Caki2 (cell line): Measurements from ENCODE around the gene RNPS1. TPM values are rescaled to one million over a fixed set of nuclear protein-coding genes. Genes with fewer than 3 reads are reported as not detected.
A peak's percentile ranks its signal among the peaks of the same experiment; 100 is the strongest.
"Not testable (repeated sequence)": the region's sequence is repeated elsewhere in the genome, so short reads cannot be mapped to it uniquely, and the experiment has no call there.

ENCODE experiments used
- DNase-seq: peaks from one replicate; pipeline ENCODE4 v3.0.0-alpha.2; 2015; ENCODE audit warnings: low read depth
- in situ Hi-C: cut with HindIII; loops from 2 replicates; pipeline ENCODE4 v1.10.0; 2016; ENCODE audit warnings: low sequenced_read_pairs, low pct_unique_long_range_greater_than_20kb, mixed read lengths
- total RNA-seq: library from RNA; depleted of rRNA; stranded (reverse); fragments of >200 nt; shearing (Covaris generic); gene quantifications from 2 replicates; pipeline ENCODE4 v1.2.3, GENCODE V29; 2014; ENCODE audit warnings: low replicate concordance

The RNPS1 gene
- total RNA-seq, 1 experiment from 2014 or later = 155 TPM

DNA sequence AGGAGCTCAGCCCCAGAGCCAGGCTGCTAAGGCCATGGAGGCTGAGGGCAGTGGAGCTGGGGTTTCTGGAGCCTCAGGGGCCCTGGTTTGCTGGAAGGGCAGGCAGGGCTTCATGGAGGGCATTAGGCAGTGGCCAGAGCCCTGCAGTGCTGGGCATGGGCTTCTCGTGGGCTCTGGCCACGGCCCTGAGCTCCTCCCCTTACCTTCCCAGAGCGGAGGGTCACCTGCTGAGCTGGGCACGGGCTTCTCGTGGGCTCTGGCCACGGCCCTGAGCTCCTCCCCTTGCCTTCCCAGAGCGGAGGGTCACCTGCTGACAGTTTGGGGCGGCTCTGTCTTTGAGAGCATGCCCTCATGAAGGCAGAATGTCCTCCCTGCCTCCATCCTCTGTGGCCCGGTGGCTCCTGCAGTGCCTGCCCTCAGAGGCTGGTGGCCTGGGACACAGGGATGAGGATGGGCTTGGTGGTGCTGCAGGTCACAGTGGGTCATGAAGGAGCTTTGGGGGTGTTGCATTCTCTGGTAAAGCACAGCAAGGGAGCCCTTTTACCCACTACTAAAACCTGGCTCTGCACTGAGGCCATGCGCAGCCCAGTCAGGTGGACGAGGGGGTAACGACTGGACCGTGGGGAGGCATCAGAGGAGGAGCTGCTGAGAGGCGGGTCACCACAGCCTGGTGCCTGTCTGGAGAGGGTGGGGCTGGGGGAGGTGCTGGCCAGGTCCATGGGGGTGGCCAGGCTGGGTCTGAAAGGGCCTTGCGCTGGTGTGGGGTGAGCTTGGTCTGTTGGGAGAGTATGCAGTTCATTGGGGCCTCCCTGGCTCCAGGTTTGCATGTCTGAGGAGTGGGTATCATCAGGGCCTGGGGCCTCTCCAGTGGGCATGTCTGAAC lies 2.9 kb upstream of the RNPS1 start:
- in situ Hi-C loops = no loop called here
- no peak for DNase-seq

DNA sequence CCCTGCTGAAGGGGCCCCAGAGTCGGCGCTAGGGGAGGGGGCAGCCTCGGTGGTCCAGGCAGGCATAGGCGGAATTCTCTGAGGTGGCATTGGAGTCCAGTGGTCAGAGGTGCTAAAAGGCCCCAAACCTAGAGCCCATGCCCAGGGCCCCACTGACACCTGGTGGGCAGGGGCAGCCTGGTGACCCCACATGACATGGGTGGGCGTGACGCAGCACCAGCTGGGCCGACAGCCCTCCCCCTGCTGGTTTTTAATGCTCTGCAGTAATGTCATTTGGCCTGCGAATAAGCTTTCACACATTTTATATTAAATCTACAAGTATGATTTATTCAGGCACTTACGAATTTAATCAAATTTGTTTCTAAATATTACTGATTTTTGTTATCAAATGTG lies 2.1 kb upstream of the RNPS1 start:
- in situ Hi-C loops = no loop called here

GRCh38 chr16:2267505-2267912 lies 417 bp downstream of the RNPS1 start:
- DNase-seq, in situ Hi-C loops: not testable (repeated sequence)

More for the DNA sequence above, 2.1 kb upstream of the RNPS1 start:
- DNase-seq = no peak

DNA sequence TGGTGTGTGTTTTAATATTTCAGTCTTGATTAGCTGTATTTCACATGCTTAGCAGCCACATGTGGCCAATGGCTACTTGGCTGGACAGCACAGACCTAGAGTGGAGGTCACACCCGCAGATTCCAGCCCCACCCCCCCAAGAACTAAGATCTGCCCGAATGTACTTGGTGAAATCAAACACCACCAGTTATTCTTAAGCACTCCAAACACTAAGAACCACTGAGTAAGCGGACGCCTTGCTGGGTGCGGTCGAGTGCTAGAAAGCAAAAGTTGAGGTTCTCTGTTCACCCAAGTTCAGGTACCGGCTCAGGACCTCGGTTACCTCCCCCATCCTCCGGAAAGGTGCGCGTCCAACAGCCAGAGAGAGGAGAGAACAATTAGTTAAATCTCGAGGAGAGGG lies 1.0 kb downstream of the RNPS1 start:
- DNase-seq, in situ Hi-C loops: not testable (repeated sequence)

DNA sequence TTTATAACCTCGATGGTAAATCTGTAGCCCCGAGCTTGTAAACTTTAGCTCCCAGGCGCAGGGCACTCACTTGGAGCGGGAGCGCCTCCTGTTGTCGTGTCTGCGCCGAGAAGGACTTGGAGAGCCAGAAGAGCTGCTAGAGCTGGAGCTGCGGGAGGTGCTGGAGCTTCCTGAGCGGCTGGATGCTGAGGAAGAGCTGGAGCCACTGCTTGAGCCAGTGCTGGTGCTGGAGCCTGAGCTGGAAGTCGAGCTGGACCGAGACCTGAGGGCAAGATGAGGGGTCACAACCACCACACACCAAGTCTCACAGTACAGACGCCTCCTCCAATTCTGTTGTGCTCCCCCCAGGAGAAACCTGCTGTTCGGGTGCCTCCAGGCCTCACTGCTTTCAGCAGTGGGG lies 4.9 kb downstream of the RNPS1 start:
- DNase-seq, in situ Hi-C loops: not testable (repeated sequence)

DNA sequence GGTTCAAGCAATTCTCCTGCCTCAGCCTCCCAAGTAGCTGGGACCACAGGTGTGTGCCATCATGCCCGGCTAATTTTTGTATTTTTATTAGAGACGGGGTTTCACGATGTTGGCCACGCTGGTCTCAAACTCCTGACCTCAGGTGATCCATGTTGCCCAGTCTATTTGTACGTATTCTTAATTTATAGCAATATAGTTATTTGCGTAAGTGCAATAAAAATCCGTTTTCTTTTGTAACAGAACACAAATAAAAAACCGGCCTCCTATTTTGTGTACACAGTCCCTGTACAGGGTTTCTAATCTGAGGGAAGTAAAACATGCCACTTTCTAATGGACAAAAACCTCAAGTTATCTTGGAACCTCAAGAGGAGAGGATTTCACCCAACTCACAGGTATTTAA lies 7.7 kb downstream of the RNPS1 start:
- in situ Hi-C loops = no loop called here
- no peak for DNase-seq

GRCh38 chr16:2258530-2258929 lies 9.4 kb downstream of the RNPS1 start:
- DNase-seq, in situ Hi-C loops: not testable (repeated sequence)

- in situ Hi-C loops = no loop called here
- DNase-seq = no peak
Measured at GRCh38 chr16:2257726-2258125, 10.2 kb downstream of the RNPS1 start.

GRCh38 chr16:2256531-2257140 lies 11.3 kb downstream of the RNPS1 start:
- in situ Hi-C loops = no loop called here

DNA sequence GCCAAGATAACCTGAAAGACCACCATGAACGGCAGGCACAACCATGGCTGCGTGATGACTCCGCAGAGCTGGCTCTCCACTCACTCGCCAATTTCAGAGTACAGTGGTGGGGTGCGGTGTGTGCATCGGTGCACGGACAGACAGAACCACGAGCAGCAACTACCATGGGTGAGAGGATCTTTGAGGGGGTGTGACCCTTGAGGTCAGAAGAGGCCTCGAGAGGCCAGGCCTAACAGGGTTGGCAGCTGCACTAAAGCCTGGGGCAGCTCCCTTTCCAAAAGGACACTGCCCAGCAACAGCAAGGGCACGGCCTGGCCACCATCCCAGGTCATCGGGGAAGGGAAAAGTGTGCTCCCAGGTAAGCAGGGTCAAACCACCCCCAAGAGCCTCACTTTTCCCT lies 14.6 kb downstream of the RNPS1 start:
- in situ Hi-C loops = no loop called here
- no peak for DNase-seq

More at GRCh38 chr16:2256531-2257140, 11.3 kb downstream of the RNPS1 start:
- DNase-seq = no peak

DNA sequence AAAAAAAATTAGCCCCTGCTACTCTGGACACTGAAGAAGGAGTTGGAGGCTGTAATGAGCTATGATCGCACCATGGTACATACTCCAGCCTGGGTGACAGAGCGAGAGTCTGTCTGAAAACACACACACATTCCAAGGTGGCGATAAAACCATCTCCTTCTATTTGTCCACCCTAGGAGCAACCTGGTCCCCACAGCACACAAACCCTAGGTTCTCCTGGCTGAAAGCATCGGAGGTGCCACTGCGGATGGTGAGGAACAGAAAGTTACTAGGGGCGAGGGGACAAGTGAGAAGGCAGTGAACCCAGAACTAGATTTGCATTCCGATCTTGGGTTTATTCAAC lies 15.1 kb downstream of the RNPS1 start:
- DNase-seq = no peak
- in situ Hi-C loops = no loop called here

GRCh38 chr16:2251296-2252111 lies 16.4 kb downstream of the RNPS1 start, which contains the start of gene ECI1:
Gene ECI1, minus strand, starts transcription at chr16:2251587. Its CDS starts 21 bp downstream, at chr16:2251566.
- in situ Hi-C loops = no loop called here
- peak; percentile 99 for DNase-seq

DNA sequence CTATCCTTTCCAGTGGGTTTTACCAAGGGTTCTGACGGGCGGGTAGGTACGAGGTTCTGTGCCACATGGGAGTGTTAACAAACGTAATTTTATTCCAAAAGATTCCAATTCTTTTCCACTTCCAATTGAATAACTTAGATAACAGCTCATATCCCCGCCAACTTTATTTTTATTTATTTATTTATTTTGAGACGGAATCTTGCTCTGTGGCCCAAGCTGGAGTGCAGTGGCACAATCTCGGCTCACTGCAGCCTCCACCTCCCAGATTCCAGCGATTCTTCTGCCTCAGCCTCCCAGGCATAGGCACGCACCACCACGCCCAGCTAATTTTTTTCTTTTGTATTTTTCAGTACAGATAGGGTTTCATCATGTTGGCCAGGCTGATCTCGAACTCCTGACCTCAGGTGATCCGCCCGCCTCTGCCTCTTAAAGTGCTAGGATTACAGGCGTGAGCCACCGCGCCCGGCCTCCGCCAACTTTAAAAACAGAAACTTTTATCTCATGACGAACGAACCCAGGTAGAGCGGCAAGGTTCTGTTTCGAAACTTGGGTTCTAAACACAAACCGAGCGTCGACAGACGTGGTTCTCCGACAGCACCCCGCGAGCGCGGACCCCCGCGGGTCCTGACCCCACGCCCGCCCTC lies 17.2 kb downstream of the RNPS1 start:
- in situ Hi-C loops = no loop called here
- peak; percentile 73 for DNase-seq

GRCh38 chr16:2246301-2246885 lies 21.5 kb downstream of the RNPS1 start:
- DNase-seq = no peak
- in situ Hi-C loops = no loop called here

GRCh38 chr16:2244926-2245795 lies 22.8 kb downstream of the RNPS1 start:
- in situ Hi-C loops = no loop called here
- no peak for DNase-seq

DNA sequence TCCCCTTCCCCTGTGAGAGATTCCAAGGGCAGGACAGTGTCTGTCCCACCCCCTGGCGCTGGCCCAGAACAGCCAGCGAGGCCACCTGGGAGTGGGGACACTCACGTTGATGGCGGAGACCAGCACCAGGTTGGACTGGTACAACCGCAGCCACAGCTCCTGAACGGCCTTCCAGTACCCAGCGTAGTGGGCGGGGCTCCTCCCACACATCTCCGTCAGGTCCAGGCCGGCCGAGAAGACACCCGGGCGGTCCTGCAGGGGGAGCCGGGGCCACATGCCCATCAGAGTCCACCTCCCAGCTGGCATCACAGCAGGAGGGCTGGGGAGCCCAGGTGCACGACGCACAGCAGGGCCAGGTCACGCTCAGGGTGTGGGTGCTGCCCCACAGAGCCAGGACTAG lies 23.6 kb downstream of the RNPS1 start:
- in situ Hi-C loops = no loop called here
- DNase-seq = no peak

DNA sequence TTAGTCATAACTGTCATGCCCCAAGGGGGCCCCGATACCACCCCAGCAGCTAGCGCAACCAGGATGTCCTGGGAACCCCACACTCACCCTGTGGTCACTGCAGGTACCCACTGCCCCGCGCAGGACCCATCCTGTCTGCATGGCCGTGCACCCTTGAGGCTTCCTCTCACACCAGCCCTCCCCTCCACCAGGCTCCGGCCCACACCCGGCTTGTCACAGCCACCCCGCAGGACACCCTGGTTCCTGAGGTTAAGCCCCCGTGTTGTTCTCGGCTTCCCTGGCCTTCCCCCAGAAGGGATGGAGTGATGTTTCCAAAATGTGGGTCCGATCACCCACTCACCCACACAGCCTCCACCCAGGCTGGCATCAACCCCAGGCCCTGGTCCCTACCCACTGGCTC lies 24.1 kb downstream of the RNPS1 start:
- in situ Hi-C loops = no loop called here
- DNase-seq = no peak
